GM21723 (cell line): ENCODE measurements around the gene ZSWIM5.
"Not testable (repeated sequence)": the region's sequence is repeated elsewhere in the genome, so short reads cannot be mapped to it uniquely, and the experiment has no call there.

Experiments
- ATAC-seq: cut with Tn5 transposase; IDR thresholded peaks from one replicate; pipeline ENCODE4 v1.9.1; 2021; ENCODE audit warnings: mild to moderate bottlenecking, moderate library complexity; ENCODE audit not compliant: unreplicated experiment

ZSWIM5 gene

GRCh38 chr1:45205011-45205909 lies 1.1 kb downstream of the ZSWIM5 start:
- no peak for ATAC-seq

- no peak for ATAC-seq
Observed at GRCh38 chr1:45200906-45201500, 5.4 kb downstream of the ZSWIM5 start.

GRCh38 chr1:45200435-45200834 lies 6.0 kb downstream of the ZSWIM5 start:
- ATAC-seq, result no peak

DNA sequence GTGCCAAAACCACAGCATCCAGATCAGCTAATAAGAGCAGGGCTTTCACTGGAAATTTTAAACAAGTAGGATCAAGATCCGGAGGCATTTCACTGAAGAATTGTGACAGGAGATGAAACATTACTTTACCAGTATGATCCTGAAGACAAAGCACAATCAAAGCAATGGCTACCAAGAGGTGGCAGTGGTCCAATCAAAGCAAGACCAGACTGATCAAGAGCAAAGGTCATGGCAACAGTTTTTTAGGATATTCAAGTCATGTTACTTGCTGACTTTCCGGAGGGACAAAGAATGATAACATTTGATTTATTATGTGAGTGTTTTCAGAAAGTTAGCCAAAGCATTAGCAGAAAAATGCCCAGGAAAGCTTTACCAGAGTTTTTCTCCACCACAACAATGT lies 8.2 kb downstream of the ZSWIM5 start:
- no peak for ATAC-seq

DNA sequence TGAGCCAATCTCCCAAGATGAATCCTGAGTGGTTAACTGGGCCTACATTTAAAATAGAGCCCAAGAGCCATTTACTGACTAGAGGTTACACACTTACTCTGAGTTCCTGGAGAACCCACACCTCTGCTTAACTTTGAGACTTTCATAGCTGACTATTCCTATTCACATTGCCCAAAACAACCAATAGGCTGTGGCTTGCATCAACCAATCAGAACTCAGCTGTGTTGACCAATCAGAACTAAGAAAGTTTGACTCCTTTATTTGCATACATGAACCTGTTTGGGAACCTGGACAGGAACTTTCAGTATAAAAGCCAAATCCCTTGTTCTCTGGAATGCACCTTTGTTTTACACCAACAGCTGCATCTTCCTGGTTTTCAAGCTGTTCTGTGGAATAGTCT lies 9.5 kb downstream of the ZSWIM5 start:
- no peak for ATAC-seq

DNA sequence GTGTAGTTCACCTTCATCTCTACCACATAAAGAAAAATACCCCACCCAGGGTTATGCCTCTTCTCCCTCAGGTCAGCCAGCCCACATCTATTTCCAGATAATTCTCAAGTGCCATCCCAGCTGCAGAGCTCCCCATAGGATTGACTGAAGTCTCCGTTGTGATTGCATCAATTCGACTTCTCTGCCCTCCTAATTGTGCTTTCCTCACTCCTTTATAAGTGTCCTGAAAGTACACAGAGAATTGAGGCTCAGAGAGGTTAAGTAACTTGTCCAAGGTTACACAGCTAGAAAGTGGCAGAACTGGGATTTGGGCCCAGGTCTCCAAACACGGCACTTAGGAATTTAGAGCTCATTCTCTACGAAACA lies 15.0 kb downstream of the ZSWIM5 start:
- ATAC-seq, result no peak

- ATAC-seq, result no peak
Observed at GRCh38 chr1:45187725-45188124, 18.7 kb downstream of the ZSWIM5 start.

DNA sequence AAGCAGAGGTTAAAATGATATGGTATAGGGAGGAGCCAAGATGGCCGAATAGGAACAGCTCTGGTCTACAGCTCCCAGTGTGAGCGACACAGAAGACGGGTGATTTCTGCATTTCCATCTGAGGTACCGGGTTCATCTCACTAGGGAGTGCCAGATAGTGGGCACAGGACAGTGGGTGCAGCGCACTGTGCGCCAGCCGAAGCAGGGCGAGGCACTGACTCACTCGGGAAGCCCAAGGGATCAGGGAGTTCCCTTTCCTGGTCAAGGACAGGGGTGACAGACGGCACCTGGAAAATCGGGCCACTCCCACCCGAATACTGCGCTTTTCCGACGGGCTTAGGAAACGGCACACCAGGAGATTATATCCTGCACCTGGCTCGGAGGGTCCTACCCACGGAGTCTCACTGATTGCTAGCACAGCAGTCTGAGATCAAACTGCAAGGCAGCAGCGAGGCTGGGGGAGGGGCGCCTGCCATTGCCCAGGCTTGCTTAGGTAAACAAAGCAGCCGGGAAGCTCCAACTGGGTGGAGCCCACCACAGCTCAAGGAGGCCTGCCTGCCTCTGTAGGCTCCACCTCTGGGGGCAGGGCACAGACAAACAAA lies 26.4 kb downstream of the ZSWIM5 start:
- ATAC-seq, result not testable (repeated sequence)

DNA sequence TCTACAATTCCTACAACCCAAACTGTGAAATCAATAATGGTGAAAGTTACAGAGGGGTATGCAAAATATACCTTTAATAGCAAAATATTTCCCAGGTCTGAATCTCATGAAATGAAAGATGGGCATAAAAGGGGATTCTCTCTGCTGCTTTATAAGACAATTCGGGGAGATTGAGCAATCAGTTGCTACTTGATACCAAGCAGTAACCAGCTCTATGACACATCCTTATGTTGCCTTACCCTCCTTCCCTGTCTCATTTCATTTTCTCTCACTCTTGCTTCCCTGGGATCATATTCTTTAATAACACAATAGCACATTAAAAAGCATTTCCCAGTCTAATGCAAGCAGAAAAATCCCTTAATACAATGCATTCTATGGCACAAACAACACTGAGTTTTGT lies 29.0 kb downstream of the ZSWIM5 start:
- no peak for ATAC-seq

DNA sequence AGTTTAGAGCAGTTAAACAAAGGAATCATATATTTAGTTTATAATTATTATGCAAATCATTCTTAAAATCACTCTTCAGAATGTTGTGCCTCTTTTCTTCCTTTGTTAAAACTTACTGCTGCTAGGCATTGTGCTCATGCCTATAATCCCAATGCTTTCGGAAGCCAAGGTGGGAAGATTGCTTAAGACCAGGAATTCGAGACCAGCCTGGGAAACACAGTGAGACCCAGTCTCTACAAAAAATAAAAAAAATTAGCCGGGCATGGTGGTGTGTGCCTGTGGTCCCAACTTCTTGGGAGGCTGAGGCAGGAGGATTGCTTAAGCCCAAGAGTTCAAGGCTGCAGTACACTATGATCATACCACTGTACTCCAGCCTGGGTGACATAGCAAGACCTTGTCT lies 33.6 kb downstream of the ZSWIM5 start:
- ATAC-seq, result no peak

- ATAC-seq, result no peak
Observed at GRCh38 chr1:45172005-45172404, 34.4 kb downstream of the ZSWIM5 start.

GRCh38 chr1:45171575-45171974 lies 34.8 kb downstream of the ZSWIM5 start:
- ATAC-seq, result no peak

- ATAC-seq, result no peak
Observed at GRCh38 chr1:45170151-45170742, 36.2 kb downstream of the ZSWIM5 start.

DNA sequence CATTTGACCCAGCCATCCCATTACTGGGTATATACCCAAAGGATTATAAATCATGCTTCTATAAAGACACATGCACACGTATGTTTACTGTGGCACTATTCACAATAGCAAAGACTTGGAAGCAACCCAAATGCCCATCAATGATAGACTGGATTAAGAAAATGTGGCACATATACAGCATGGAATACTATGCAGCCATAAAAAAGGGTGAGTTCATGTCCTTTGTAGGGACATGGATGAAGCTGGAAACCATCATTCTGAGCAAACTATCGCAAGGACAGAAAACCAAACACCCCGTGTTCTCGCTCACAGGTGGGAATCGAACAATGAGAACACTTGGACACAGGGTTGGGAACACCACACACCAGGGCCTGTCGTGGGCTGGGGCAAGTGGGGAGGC lies 38.5 kb downstream of the ZSWIM5 start:
- ATAC-seq, result not testable (repeated sequence)

GRCh38 chr1:45164307-45164706 lies 42.1 kb downstream of the ZSWIM5 start:
- not testable (repeated sequence) for ATAC-seq

DNA sequence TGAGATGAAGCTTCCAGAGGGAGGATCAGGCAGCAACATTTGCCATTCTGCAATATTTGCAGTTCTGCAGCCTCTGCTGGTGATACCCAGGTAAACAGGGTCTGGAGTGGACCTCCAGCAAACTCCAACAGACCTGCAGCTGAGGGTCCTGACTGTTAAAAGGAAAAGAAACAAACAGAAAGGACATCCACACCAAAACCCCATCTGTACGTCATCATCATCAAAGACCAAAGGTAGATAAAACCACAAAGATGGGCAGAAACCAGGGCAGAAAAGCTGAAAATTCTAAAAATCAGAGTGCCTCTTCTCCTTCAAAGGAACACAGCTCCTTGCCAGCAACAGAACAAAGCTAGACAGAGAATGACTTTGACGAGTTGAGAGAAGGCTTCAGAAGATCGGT lies 43.3 kb downstream of the ZSWIM5 start:
- not testable (repeated sequence) for ATAC-seq

GRCh38 chr1:45162041-45163035 lies 44.1 kb downstream of the ZSWIM5 start:
- ATAC-seq, result not testable (repeated sequence)

GRCh38 chr1:45155957-45156356 lies 50.4 kb downstream of the ZSWIM5 start:
- ATAC-seq, result no peak

DNA sequence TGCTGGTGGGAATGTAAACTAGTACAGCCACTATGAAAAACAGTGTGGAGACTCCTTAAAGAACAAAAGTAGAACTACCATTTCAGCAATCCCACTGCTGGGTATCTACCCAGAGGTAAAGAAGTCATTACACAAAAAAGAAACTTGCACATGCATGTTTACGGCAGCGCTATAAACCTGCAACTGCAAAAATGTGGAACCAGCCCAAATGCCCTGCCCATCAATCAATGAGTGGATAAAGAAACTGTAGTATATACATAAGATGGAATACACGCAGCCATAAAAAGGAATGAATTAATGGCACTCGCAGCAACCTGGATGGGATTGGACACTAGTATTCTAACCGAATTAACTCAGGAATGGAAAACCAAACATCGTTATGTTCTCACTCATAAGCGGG lies 51.0 kb downstream of the ZSWIM5 start:
- ATAC-seq, result no peak

DNA sequence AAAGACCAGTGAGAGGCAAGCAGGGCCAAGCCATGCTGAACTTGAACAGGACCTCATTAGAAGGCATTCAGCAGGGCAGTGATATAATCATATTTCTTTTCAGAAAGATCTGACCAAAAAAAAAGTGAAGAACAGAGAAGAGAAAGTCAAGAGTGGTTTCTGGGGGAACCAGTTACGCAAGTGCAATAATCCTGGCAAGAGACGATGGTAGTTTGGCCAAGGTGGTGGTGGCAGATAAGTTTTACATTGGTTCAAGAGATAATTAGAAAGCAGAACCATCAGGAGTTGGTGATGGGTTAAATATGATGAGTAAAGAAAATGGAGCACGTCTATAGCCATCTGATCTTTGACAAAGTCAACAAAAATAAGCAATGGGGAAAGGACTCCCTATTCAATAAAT lies 54.3 kb downstream of the ZSWIM5 start:
- ATAC-seq, result no peak
